ENCODE results near the gene VRK3.

Gene VRK3

GRCh38 chr19:49954092-49954829 lies 70.9 kb downstream of the VRK3 start:
- Histone ChIP-seq H3K4me3 (ENCODE audit: low read depth, low read length, poor library complexity, severe bottlenecking) (no peak overlapping the region), H3K4me1 (ENCODE audit: insufficient read depth, low read length, severe bottlenecking) (peaks cover 7% of the 10 kb centered on the region), H3K4me2 (ENCODE audit: low read length) (no peak overlapping the region)

GRCh38 chr19:49953416-49953815 lies 71.8 kb downstream of the VRK3 start:
- no peaks in the 10 kb centered on the region for H3K9me2 ChIP-seq (ENCODE audit: low read depth, low read length)
- H3K36me3 ChIP-seq (ENCODE audit: insufficient read depth, low read length), result no peaks in the 10 kb centered on the region; the same call in 1 of the 2 replicates
- no peak overlapping the region for H3K27ac ChIP-seq (ENCODE audit: low read depth, low read length, poor library complexity, severe bottlenecking)
- TF ChIP-seq CTCF (IDR thresholded peaks at IDR 0.05; ENCODE audit: low read length) (no peak), EZH2 (IDR thresholded peaks at IDR 0.05; ENCODE audit: borderline replicate concordance, low read length) (no peak)
- no peaks in the 10 kb centered on the region for H4K20me1 ChIP-seq (ENCODE audit: insufficient read depth, low read length)
- H2AFZ ChIP-seq (ENCODE audit: low read length), result no peak overlapping the region
- H3K4me3 ChIP-seq (ENCODE audit: low read depth, low read length, poor library complexity, severe bottlenecking), result no peak overlapping the region
- no peaks in the 10 kb centered on the region for H3F3A ChIP-seq (ENCODE audit: insufficient read depth, low read length)
- H3K4me2 ChIP-seq (ENCODE audit: low read length), result no peak overlapping the region
- peaks cover 7% of the 10 kb centered on the region for H3K4me1 ChIP-seq (ENCODE audit: insufficient read depth, low read length, severe bottlenecking)
- H3K27me3 ChIP-seq (ENCODE audit: insufficient read depth, low read length), result peaks cover 8% of the 10 kb centered on the region
- no peaks in the 10 kb centered on the region for H3K9me3 ChIP-seq (ENCODE audit: low read length)
- no peak overlapping the region for H3K9ac ChIP-seq (ENCODE audit: low read length)
- no peaks in the 10 kb centered on the region for H3K79me2 ChIP-seq (ENCODE audit: insufficient read depth, low read length)

More at GRCh38 chr19:49954092-49954829, 70.9 kb downstream of the VRK3 start:
- peaks cover 8% of the 10 kb centered on the region for H3K27me3 ChIP-seq (ENCODE audit: insufficient read depth, low read length)
- no peaks in the 10 kb centered on the region for H3F3A ChIP-seq (ENCODE audit: insufficient read depth, low read length)
- no peaks in the 10 kb centered on the region for H3K9me2 ChIP-seq (ENCODE audit: low read depth, low read length)
- no peaks in the 10 kb centered on the region for H3K79me2 ChIP-seq (ENCODE audit: insufficient read depth, low read length)
- H3K9me3 ChIP-seq (ENCODE audit: low read length), result no peaks in the 10 kb centered on the region
- no peak overlapping the region for H3K9ac ChIP-seq (ENCODE audit: low read length)
- no peaks in the 10 kb centered on the region; the same call in 1 of the 2 replicates for H3K36me3 ChIP-seq (ENCODE audit: insufficient read depth, low read length)
- H2AFZ ChIP-seq (ENCODE audit: low read length), result no peak overlapping the region
- H4K20me1 ChIP-seq (ENCODE audit: insufficient read depth, low read length), result no peaks in the 10 kb centered on the region
- TF ChIP-seq CTCF (IDR thresholded peaks at IDR 0.05; ENCODE audit: low read length), result no peak
- no peak for TF ChIP-seq EZH2 (IDR thresholded peaks at IDR 0.05; ENCODE audit: borderline replicate concordance, low read length)
- no peak overlapping the region for H3K27ac ChIP-seq (ENCODE audit: low read depth, low read length, poor library complexity, severe bottlenecking)

- H4K20me1 ChIP-seq (ENCODE audit: insufficient read depth, low read length), result no peaks in the 10 kb centered on the region
- no peaks in the 10 kb centered on the region for H3K9me2 ChIP-seq (ENCODE audit: low read depth, low read length)
- no peaks in the 10 kb centered on the region for H3K9me3 ChIP-seq (ENCODE audit: low read length)
- no peak overlapping the region for H3K27ac ChIP-seq (ENCODE audit: low read depth, low read length, poor library complexity, severe bottlenecking)
- no peak overlapping the region for H2AFZ ChIP-seq (ENCODE audit: low read length)
- H3K4me3 ChIP-seq (ENCODE audit: low read depth, low read length, poor library complexity, severe bottlenecking), result no peak overlapping the region
- H3F3A ChIP-seq (ENCODE audit: insufficient read depth, low read length), result no peaks in the 10 kb centered on the region
- no peak overlapping the region for H3K9ac ChIP-seq (ENCODE audit: low read length)
- H3K4me1 ChIP-seq (ENCODE audit: insufficient read depth, low read length, severe bottlenecking), result peaks cover 7% of the 10 kb centered on the region
- no peak overlapping the region for H3K4me2 ChIP-seq (ENCODE audit: low read length)
- TF ChIP-seq CTCF (IDR thresholded peaks at IDR 0.05; ENCODE audit: low read length) (no peak), EZH2 (IDR thresholded peaks at IDR 0.05; ENCODE audit: borderline replicate concordance, low read length) (no peak)
- no peaks in the 10 kb centered on the region; the same call in 1 of the 2 replicates for H3K36me3 ChIP-seq (ENCODE audit: insufficient read depth, low read length)
- no peaks in the 10 kb centered on the region for H3K79me2 ChIP-seq (ENCODE audit: insufficient read depth, low read length)
- peaks cover 8% of the 10 kb centered on the region for H3K27me3 ChIP-seq (ENCODE audit: insufficient read depth, low read length)
These were observed 72.3 kb downstream of the VRK3 start for GRCh38 chr19:49952906-49953305.

All from OCI-LY1 (cell line).